Panc1 (cell line): ENCODE data around the gene HBEGF. TPM values are rescaled to one million over a fixed set of nuclear protein-coding genes. Genes with fewer than 3 reads are reported as not detected.

ENCODE experiments used
- ATAC-seq: fragments of 200-7000 bp; cut with Tn5 transposase; 2 replicates; pipeline ENCODE4 v1.9.1; 2020; ENCODE audit warnings: mild to moderate bottlenecking, moderate library complexity
- BruUV-seq: library from RNA; stranded (reverse); fragments of 400-500 nt; replicated peaks from 2 replicates; lab custom pipeline; 2021; lab: Mats Ljungman, UMichigan
- CTCF ChIA-PET: fragments of 300-600 bp; sonication (Branson Sonifier 250); formaldehyde crosslinking; loops from one replicate; lab custom pipeline; 2022; ENCODE audit warnings: antibody characterized with exemption; lab: Charles Lee
- POLR2A ChIA-PET: fragments of 300-600 bp; sonication (Branson Sonifier 250); formaldehyde crosslinking; loops from one replicate; lab custom pipeline; 2022; ENCODE audit warnings: antibody characterized with exemption; lab: Charles Lee
- DNase-seq: peaks from one replicate; pipeline ENCODE4 v3.0.0-alpha.2; 2010; ENCODE audit warnings: low read depth, low spot score
- H3K27ac ChIP-seq: 2 replicates; pipeline ENCODE4 v1.5.1; 2011; ENCODE audit warnings: mild to moderate bottlenecking, low read length, inconsistent platforms
- H3K27me3 ChIP-seq: fragments of 200-500 bp; sonication (Bioruptor generic); 2 replicates; pipeline ENCODE4 v1.6.0; 2014; ENCODE audit warnings: low read length, inconsistent platforms; ENCODE audit not compliant: control insufficient read depth, insufficient read depth
- H3K36me3 ChIP-seq: fragments of 200-500 bp; sonication (Bioruptor generic); 2 replicates; pipeline ENCODE4 v1.5.1; 2014; ENCODE audit warnings: inconsistent platforms, mild to moderate bottlenecking, low read length, moderate library complexity; ENCODE audit not compliant: control insufficient read depth, insufficient read depth
- H3K4me1 ChIP-seq: 2 replicates; pipeline ENCODE4 v1.5.1; 2011; ENCODE audit warnings: inconsistent platforms, mild to moderate bottlenecking, low read length, moderate library complexity; ENCODE audit not compliant: control insufficient read depth, insufficient read depth
- H3K4me3 ChIP-seq, 2 experiments: 2 replicates each; pipeline ENCODE4 v1.5.1; 2011 to 2012; ENCODE audit warnings: low read depth in 2 of 2, low read length in 2 of 2, mild to moderate bottlenecking in 2 of 2, inconsistent platforms in 1 of 2, moderate library complexity in 1 of 2
- H3K9me3 ChIP-seq: fragments of 200-500 bp; sonication (Bioruptor generic); 2 replicates; pipeline ENCODE4 v1.5.1; 2014; ENCODE audit warnings: low read depth, mild to moderate bottlenecking, inconsistent platforms, low read length, moderate library complexity; ENCODE audit not compliant: control insufficient read depth, insufficient read depth
- POLR2AphosphoS5 ChIP-seq: IDR thresholded peaks from 2 replicates; pipeline ENCODE4 v1.6.1; 2012; ENCODE audit warnings: mild to moderate bottlenecking, low read depth, low read length, moderate library complexity
- SIN3A ChIP-seq: IDR thresholded peaks from 2 replicates; pipeline ENCODE4 v1.6.1; 2012; ENCODE audit warnings: low read depth, mild to moderate bottlenecking, low read length, moderate library complexity, borderline replicate concordance; ENCODE audit not compliant: insufficient read depth
- TCF7L2 ChIP-seq: IDR thresholded peaks from 2 replicates; pipeline ENCODE4 v1.6.1; 2011; ENCODE audit warnings: mild to moderate bottlenecking, low read depth, low read length, inconsistent platforms
- in situ Hi-C: cut with HindIII; loops from 2 replicates; pipeline ENCODE4 v1.10.0; 2016; ENCODE audit warnings: low sequenced_read_pairs, low pct_unique_long_range_greater_than_20kb
- intact Hi-C: fragments of 100-400 bp; cut with micrococcal nuclease; formaldehyde crosslinking; loops from one replicate; pipeline ENCODE4 v1.10.0; 2022; ENCODE audit not compliant: unreplicated experiment
- total RNA-seq: library from RNA; stranded (reverse); gene quantifications from one replicate; pipeline ENCODE4 v1.2.1, GENCODE V29; 2021; ENCODE audit not compliant: unreplicated experiment
- TF ChIP-seq, protein P1 (sequence below): fragments of 450-650 bp; IDR thresholded peaks from 2 replicates; pipeline ENCODE4 v1.5.1; 2017; ENCODE audit warnings: mild to moderate bottlenecking
- TF ChIP-seq, protein P2 (sequence below), 2 experiments: IDR thresholded peaks; 2 replicates each; pipeline ENCODE4 v1.6.1; 2011 to 2012; ENCODE audit warnings: low read depth in 2 of 2, control low read depth in 1 of 2, low read length in 1 of 2, mild to moderate bottlenecking in 1 of 2, moderate library complexity in 1 of 2; ENCODE audit not compliant: insufficient read depth in 1 of 2

HBEGF gene
- total RNA-seq, 1 experiment from 2014 or later: 5.0 TPM

DNA sequence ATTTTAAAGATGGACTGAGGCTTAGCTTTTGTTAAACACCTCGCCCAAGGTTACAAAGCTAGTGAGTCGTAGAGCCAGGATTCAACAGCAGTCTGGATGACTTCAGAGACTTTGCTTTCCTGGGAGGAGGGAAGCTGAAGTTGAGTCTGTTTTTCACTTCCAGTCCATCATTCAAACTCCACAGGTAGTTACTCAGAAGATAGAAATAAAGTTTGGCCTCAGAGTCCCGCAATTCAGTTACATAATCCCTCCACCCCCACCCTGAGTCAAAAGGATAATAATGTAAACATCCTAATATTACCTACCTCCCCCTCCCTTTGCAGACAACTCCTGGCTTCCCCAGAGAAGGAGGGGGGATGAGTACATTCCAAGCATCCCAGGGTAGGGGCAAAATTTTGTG lies 8.1 kb downstream of the HBEGF start:
- no peaks in the 10 kb centered on the region for H3K36me3 ChIP-seq
- BruUV-seq: no TSS peak
- POLR2A ChIA-PET: no interaction called here
- no peak for ATAC-seq
- in situ Hi-C loops: no loop called here
- H3K4me1 ChIP-seq: no peaks in the 10 kb centered on the region
- CTCF ChIA-PET: interaction anchor here (0.6 kb wide), 1 partner anchor 10 kb away, joined by 4 read pairs; no protein-coding TSS in a partner anchor
- DNase-seq: no peak
- no peaks in the 10 kb centered on the region for H3K9me3 ChIP-seq
- no peak overlapping the region for H3K27ac ChIP-seq
- no peak overlapping the region for H3K4me3 ChIP-seq
- intact Hi-C loops: no loop called here
- TF ChIP-seq, protein P1, sequence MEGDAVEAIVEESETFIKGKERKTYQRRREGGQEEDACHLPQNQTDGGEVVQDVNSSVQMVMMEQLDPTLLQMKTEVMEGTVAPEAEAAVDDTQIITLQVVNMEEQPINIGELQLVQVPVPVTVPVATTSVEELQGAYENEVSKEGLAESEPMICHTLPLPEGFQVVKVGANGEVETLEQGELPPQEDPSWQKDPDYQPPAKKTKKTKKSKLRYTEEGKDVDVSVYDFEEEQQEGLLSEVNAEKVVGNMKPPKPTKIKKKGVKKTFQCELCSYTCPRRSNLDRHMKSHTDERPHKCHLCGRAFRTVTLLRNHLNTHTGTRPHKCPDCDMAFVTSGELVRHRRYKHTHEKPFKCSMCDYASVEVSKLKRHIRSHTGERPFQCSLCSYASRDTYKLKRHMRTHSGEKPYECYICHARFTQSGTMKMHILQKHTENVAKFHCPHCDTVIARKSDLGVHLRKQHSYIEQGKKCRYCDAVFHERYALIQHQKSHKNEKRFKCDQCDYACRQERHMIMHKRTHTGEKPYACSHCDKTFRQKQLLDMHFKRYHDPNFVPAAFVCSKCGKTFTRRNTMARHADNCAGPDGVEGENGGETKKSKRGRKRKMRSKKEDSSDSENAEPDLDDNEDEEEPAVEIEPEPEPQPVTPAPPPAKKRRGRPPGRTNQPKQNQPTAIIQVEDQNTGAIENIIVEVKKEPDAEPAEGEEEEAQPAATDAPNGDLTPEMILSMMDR: no peak
- no peak for TF ChIP-seq TCF7L2
- TF ChIP-seq, protein P2, sequence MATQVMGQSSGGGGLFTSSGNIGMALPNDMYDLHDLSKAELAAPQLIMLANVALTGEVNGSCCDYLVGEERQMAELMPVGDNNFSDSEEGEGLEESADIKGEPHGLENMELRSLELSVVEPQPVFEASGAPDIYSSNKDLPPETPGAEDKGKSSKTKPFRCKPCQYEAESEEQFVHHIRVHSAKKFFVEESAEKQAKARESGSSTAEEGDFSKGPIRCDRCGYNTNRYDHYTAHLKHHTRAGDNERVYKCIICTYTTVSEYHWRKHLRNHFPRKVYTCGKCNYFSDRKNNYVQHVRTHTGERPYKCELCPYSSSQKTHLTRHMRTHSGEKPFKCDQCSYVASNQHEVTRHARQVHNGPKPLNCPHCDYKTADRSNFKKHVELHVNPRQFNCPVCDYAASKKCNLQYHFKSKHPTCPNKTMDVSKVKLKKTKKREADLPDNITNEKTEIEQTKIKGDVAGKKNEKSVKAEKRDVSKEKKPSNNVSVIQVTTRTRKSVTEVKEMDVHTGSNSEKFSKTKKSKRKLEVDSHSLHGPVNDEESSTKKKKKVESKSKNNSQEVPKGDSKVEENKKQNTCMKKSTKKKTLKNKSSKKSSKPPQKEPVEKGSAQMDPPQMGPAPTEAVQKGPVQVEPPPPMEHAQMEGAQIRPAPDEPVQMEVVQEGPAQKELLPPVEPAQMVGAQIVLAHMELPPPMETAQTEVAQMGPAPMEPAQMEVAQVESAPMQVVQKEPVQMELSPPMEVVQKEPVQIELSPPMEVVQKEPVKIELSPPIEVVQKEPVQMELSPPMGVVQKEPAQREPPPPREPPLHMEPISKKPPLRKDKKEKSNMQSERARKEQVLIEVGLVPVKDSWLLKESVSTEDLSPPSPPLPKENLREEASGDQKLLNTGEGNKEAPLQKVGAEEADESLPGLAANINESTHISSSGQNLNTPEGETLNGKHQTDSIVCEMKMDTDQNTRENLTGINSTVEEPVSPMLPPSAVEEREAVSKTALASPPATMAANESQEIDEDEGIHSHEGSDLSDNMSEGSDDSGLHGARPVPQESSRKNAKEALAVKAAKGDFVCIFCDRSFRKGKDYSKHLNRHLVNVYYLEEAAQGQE (IDR thresholded peaks at IDR 0.05; ENCODE audit: insufficient read depth in 1 of 2, low read depth in 2 of 2, low read length in 1 of 2): no peak
- TF ChIP-seq SIN3A: no peak
- no peak for TF ChIP-seq POLR2AphosphoS5
- H3K27me3 ChIP-seq: no peaks in the 10 kb centered on the region

DNA sequence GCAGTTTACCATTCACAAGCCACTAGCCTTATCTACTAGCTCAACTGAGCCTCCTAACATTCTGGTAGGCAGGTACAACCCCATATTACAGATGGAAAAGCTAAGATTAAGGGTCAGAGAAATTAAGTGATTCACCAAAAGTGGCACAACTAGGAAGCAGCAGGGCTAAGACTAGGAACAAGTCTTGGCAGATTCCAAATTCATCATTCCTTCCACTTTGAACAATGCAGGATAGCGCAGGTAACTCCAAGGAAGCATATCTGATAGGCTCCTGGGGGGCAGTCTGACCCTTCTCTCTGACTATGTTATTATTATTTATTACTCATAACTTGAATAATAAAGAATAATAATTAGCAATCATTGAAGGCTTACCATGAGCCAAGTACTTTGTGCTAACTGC lies 8.5 kb downstream of the HBEGF start:
- Histone ChIP-seq H3K27me3 (no peaks in the 10 kb centered on the region), H3K4me3 (no peak overlapping the region), H3K9me3 (no peaks in the 10 kb centered on the region), H3K36me3 (no peaks in the 10 kb centered on the region), H3K27ac (no peak overlapping the region), H3K4me1 (no peaks in the 10 kb centered on the region)
- ChIA-PET CTCF (interaction anchor here (0.6 kb wide), 1 partner anchor 10 kb away, joined by 4 read pairs; no protein-coding TSS in a partner anchor), POLR2A (no interaction called here)
- in situ Hi-C loops (no loop called here), intact Hi-C loops (no loop called here)
- no TSS peak for BruUV-seq
- DNase-seq (no peak), ATAC-seq (no peak)
- TF ChIP-seq POLR2AphosphoS5 (no peak), TCF7L2 (no peak), SIN3A (no peak)
- TF ChIP-seq, protein P1: no peak
